Measurements from ENCODE around the gene TAPT1.

The TAPT1 gene

DNA sequence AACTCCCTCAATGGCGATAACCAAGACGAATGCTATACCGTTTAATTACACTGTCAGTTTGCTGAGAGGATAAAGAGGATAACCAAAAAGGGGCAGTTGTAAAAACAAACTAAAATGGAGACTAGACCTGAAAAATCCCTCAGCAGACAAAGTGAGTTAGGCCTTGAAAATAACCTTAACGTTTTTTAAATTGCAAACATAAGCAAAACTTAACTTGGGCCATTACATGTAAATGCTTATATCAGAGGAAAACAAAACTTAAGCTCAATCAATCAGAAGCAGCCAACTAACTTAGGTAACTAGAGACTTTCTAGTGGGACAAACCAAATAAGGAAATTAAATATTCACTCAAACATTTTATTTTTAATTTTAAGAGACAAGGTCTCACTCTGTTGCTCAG, 17.0 kb upstream of the TAPT1 start:
- no peak for DNase-seq

DNA sequence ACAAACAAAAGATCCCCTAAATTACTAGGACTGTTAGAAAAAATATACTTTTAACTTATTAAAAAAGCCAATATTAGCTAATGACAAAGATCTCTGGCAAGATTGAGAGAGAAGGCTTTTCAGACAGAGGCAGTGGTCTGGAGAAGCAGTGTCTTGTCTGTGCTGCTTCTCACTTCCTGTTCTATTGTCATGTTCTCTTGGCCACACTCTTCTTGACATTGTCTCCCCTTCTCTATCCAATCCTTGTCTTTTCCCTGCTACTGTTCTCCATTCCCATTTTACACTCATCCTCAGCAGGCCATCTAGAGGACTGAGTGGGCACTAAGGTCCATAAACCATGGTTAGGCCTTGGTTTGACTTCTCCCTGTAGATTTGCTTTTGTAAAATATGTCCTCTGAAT, 14.0 kb upstream of the TAPT1 start:
- no peak for DNase-seq

DNA sequence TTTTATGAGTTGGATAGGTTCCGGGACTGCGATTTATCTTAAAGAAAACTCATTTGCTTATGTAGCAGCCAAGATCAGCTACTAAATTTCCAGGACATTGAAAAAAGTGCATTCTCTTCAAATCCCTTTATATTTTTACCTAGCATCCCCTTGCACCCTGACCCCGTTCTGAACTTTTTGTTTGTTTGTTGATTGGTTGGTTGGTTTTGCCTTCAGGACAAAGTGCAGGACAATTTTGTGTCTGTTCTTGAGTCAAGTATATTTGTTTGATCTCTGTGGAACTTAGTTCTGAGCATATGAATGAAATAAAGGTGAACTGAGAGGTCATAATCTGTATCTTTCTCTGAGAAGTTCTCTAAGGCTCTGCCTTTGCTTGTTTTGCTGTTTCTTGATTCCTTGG, 12.8 kb upstream of the TAPT1 start:
- no peak for DNase-seq

DNA sequence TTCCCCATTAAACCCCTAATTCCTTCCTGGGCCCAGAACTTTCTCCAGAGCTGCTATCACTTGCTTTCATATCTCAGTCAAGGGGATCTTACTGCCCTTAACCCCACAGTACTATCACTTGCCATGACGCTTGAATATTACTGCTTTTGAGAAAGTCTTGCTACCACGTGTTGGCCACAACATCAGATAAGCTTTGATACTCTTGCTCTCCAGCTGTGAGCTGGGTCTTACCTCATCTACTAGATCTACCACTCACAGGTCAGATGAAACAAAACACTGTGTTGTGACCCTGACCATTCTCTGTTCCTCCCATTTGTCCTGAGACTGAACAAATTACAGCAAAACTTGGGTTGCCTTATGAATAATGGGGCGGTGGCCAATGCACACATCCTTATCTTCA, 12.1 kb upstream of the TAPT1 start:
- no peak for DNase-seq

DNA sequence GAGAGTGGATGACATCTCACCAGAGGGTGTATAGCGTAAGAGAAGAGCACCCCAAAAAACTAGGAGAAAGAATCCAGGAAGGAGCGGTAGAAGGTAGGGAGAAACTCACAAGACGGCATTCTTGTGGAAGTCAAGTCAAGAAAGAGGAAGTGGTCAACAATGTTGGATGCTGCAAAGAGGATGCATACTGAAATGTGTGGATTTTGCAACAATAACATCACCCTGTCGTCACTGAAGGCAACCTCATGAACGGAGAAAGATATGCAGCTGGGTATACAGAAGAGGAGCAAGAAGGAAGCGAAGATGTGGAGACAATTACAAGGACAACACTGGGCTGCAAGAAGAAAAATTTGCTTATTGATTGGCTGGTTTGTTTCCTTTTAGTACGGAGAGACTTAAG, 11.4 kb upstream of the TAPT1 start:
- DNase-seq = no peak

DNA sequence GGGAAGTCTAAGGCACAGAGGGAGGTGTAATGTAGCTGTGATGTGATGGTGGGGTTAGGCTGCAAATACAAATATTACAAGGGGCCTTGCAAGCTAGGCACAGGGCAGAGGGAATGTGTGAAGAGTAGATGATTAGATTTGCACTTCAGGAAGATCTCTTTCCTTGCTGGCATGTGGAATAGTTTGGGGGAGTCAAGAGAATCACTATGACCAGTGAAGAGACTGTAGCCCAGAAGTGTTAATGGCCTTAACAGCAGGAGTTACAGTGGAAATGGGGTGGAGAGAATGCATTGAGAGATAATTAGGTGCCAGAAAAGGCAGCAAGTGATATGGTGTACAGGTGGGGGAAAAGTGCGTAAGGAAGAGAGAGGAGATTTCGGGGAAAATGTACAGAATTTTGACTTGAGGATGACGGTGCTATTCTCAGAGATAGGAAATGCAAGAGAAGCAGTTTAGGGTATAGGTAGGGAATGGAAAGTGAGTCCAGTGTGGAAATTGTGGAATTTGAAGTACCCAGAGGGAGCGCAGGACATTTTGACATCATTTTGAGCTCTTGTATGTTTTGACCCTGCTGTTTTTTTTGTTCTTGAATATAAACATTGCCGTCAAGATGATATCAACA, 10.2 kb upstream of the TAPT1 start:
- no peak for DNase-seq

DNA sequence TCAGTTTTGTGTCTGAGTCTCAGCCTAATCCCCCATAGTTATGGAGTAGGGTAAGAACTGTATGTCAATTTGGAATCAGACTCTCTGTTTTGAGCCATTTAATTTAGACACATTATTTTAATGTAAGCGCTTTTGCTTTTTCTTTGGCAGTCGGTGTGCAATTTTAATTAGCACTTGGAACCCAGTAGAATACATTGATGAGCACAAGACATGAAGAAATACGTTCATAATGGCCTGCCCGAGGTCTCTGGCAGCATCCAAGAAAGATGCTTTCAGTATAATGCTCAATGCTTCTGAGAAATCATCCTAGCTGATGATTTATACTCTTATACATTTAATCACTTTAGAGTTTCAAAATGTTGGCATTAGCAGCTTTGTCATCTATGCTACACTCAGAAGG, 8.9 kb upstream of the TAPT1 start:
- no peak for DNase-seq

DNA sequence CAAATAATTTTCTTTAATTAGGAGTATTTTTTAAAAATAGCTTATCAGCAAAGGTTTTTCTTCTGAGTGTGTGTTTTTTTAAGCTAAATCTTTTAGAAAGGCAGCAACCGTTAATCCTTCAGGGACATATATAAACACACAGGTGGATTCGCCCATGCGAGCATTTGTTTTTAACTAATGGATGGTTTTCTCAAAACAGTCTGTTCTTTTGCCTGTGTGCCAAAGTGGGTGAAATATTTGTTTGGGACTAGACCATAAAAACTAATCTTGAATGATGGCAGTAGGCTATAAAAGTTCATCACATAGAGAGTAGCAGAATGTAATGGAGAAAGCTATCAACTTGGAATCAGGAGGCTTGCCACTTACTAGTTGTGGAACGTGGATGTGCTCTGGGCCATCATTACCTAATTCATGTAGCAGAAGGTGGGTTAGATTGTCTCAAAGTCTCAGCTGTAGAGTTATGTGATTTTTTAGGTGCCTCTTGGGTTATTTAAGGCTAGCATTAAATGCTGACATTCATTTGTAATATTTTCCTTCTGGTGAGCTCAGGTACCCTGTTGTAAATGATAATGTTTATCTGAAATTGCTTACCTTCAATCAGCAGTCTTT, 7.4 kb upstream of the TAPT1 start:
- no peak for DNase-seq

DNA sequence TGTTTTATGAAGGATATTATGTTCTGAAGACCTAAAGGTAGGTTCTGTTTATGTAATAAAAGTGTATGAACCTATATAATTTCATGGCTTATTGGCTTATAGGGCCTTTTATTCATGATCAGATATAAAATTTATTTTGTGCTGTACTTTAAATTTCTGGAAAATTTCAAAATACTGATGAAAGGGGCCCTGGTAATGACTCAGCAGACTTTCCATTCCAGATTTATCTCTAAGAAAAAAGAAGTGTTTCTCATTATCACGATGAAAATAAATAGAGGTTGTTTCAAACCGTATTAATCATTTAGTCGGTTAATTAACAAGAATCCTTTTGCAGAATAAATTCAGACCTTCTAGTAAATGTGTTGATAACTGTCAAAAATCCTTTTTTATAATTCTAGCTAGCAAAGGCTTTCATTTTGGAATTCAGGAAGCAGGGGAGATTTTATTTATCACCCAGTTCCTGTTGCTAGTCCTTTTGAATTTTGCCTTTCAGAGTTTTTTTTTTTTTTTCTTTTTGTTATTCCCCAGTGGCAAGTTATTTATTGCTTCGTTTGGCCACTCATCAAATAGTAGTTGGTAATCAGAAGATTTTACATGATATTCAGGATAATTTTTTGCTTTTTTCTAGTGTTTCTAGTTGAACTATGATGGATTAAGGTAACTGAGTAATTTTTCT, 5.4 kb upstream of the TAPT1 start:
- no peak for DNase-seq

DNA sequence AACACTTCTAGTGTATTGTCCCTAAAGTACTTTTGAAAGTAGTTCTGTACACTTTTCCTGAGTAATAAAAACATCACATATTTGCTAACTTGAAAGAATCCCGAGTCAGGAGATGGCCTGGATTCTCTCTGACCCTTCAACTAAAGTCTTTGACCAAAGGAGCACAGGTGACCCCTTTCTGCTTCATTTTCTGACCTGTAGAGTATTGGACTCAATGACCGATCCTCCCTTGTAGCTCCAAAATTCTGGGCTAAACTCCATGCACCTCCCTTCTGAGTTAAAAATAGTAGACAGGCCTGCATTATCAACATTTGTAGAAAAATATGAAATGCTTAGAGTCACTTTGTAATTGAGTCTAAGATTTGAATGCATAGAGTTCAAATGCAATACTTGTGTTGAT, 4.0 kb upstream of the TAPT1 start:
- DNase-seq = no peak

DNA sequence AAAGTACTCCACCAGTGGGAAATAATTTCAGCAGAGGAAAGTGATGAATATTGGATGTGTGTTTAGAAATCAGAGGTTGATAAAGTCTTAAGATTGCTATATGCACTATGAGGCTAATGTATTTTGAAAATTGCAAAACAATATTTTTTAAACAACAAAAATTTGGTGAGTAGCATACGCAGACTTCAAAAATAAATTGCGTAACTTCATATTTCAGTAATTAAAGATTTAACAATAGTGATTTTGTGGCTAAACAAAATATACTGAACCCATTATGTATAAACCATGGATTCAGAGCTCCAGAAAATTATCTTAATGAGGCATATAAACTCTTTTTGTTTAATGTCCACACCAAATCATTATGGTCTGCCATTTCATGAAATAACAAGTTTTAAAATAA, 3.3 kb upstream of the TAPT1 start:
- DNase-seq = no peak

DNA sequence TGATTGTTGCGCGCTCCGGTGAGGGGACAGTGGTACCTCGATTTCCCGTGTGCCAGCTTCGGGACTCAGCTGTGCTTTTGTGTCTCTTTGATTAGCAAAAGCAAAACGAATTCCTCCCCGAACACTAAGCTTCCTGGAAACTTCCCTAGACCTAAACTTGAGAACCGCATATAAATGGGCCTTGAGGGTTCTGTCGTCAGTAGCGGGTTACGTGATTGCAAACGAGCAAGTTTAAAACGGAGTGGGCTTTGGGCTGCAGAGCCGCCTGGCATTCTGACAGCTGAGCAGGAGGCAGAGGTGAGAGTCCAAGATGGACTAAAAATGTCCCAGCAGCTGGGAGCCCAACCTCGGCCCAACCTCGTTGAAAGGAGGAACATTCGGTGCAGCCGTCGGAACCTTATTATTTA, 1.2 kb upstream of the TAPT1 start:
- DNase-seq = no peak

DNA sequence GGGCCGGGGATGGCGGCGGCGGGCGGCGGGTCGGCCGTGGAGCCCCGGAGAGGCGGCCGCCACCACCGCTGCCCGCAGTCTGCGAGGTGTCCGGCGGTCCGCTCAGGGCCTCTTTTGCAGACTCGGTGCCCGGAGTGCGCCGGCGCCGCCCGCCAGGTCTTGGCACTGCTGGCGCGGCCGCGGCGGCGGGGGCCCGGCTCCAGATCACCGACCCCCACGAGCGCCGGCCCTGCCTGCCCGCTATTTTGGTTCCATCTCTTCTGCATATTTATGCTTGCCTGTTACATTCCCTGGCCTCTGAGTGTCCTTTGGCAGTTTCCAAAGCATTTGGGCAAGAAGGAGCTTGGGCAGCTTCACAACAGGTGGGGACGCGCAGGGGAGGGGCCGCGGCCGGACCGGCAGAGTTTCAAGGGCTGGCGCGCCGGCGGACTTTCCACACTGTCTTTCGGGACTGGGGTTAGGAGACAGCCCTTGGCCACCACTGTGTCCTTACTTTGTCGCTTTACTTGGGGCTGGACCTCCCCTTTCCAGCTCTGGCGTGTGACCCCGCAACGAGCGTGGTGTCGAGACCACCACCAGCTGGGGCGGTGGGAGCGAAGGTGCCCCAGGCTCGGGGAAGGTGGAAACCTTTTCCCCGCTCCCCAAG, 668 bp upstream of the TAPT1 start:
- DNase-seq = no peak

DNA sequence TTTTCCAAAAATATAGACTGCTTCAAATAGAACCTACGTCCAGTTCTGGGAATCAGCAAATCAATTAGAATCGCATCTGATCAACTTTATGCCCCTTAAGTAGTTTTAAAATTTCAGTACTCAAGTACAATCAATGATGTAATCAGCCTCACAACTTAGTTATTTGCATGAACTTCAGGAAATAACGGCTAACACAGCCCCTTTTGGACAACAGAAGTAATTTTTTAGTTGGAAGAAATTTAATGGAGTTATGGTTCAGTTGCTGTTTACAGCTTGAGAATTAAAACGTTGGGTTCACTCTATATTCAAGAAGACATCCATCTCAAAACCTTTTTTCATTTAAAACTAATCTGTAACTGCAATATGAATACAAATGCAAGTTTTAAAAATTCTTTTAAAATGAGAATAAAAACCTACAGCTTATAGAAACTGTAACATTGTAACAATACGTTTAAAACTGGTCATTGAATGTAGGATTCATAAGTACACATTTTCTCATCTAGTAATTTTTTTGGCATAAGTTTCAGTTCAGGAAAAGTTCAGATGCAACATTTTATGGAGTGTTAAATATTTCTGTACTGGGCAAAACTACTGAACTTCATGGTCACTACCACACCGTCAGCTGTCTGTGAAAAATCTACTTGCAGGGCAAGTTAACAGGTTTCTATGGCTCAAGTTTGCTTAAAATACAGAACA, 956 bp downstream of the TAPT1 start:
- no peak for DNase-seq

DNA sequence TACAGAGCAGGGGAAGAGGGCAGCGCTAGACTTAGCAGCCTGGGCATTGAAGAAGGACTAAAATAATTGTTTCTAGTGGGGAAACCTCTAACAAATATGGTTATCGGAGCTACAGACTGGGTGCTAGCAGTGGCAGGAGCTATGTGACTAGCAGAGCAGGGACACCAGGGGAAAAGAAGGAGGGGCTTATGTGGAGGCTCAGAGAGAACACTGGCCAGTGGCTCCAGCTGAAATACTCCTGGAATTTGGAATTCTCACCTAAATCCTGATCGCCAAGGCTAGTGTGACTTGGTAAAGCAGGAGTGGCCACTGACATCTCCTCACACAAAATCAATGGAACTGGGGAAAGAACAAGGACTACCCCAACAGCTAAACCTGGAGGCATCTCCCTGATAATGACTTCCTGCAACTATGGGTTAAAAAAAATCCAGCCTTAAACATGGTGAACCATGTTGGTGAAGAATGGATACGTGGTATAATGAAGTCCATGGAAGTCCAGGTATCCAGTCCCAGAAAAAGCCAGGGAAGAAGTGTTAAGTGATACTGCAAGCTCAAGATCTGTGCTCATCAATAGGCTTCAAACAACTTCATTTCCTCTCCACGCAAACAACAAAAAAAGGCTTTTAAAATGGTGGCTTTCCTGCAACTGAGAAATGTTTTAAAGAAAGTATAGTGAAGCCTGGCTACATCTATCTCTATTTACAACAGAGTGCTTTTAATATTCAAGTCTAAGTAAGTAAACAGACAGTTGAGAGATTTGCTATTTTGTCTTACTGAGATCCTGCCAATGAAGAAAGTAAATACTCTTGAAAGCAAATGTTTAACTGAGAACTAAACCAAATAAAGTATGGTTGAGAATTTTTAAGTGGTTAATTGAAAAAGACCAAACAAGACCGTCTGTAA, 1.8 kb downstream of the TAPT1 start:
- DNase-seq = no peak

DNA sequence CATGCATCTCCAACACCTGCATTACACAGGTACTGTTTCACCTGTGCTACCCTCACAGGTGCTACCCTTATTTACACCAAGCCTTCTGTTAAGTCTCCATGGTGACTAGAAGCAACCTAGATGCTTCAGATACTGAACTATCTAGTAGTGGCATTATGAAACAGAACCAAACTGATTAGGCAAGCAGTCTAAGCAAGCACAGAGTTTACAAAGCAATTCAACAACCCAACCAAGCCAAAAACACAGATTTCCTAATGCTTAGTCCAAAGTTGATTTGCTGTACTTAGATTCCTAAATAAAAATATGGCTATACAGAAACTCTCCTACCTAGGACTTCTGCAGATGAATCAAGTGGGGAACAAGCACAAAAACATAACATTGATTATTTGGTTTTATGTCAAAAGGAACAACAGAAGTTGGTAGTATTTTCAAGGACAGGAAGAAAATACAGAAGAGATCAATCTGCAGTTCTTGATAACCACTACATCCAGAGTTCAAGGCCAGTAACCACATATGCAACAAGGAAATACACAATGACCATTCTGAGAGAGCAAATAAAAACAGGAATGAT, 3.2 kb downstream of the TAPT1 start:
- no peak for DNase-seq

DNA sequence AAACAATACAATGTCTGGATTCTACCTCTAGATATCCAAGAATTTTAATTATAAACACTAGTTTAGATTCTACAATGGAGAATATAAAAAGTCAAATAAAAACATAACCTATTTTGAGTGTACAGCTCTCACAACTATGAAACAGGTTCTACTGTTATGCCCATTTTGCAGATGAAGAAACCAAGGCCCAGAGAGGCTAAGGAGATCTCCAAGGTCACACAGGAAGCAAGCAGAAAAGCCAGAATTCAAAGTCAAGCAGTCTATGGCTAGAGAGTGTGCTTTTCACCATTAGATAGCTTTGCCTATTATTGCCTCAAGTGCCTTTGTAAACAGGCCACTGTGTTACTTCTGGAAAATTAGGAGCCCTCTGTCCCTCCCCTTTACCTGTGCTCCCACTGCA, 7.3 kb downstream of the TAPT1 start:
- DNase-seq = no peak

DNA sequence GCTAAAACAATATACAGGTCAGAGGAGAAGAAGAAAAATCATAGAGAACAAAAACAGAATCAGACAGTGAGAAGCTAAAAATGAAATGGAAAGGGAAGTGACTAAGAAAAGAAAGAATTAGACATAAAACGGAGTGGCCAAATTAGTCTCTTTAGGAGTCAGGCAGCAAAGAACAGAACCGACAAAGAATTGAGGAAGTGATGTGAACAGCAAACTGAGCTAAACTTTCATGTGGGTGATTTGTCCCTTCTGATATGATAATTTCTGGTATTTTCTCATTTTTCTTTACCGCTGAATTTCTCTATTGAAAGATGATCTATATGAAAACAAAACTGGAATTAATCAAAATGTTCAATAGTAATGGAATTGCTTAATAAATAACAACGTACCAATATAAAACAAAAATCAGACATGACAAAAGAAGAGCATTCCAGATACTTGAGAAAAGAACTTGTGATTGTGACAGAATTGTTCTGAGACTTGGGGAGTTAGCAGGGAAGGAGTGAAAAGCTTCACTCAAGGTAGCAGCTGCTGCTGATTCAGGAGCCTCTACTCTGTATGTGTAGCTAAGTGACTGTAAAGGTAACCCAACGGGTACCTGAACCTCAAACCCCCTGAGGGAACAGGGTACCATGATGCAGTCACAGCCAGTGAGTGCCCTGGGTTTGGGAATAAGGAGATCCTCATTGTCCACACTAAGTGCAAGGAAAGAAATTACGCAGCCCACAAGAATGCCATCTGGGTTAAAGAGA, 8.8 kb downstream of the TAPT1 start:
- DNase-seq = no peak

DNA sequence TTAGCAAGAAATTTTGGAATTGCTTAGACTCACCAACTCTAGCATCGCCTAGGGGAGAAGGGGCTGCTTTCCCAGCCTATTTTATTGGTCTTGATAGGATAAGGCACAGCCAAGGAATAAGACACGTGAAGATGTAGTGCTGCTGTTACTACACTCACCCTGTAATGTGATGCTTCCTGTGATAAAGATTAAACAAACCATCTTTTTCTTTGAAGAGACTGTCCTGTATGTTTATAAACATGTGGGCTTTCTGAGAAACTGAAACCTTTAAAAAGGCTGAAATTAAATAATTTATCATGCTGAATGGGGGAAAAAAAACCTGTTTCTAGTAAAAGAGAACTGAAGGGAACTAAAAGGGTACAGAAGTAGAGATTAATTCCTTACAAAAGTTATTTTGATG, 13.2 kb downstream of the TAPT1 start:
- no peak for DNase-seq

DNA sequence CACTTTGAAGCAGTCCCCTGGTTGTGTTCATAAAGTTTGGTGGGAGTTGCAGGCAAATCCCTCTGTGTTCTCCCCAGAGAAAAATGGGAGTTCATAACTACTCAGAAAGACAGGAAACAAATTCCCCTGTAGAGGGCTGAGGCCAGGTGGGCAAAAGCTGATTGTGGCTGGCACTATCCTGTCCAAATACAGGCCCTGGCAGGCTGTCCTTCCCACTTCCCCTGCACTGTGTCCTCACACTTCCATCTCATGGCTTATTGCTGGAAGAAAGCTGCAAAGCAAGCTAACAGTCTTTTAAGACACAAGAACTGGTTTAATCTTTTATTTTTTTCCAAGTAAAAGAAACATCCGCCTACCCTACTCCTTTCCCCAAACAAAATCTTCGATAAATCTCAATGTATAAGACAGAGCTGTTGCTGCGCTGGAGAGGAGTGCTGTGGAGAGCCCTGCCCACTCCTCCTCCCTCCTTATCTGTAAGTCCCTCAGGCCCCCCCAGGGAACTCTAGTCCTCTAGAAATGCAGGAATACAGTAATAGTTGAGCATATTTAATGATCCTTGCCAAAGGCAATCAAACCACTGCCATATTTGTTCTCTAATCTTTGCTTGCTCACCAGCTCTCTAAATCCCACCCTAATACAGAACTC, 14.0 kb downstream of the TAPT1 start:
- DNase-seq = no peak

DNA sequence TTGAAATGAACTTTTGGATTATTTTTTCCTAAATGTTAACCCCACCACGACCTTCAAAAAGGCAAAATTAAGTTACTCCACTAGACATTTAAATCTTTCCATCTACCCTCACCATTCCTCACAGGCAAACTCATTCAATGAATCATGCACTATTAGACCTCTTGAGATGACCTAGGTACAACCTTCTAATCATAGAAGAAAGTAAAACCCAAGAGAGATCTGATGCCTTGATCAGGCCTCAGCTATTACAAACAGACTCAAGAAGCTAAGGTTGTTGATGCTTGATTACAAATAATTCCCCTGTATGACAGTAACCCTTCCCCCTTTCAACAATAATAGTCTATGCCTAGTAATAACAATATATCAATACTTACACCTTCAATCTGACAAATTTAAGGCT, 18.9 kb downstream of the TAPT1 start:
- DNase-seq = no peak
